Fibroblast of lung (primary cell): ENCODE results near the gene EFHB. TPM values are rescaled to one million over a fixed set of nuclear protein-coding genes. Genes with fewer than 3 reads are reported as not detected.

Experiments used
- DNase-seq, 2 donors: peaks; one replicate each; pipeline versions ENCODE4 v3.0.0 to v3.0.0-alpha.2; 2010; ENCODE audit warnings: low read depth in 2 of 2
- H2AFZ ChIP-seq: 2 replicates; pipeline ENCODE4 v1.5.1; 2012; ENCODE audit warnings: low read length, control low read depth, inconsistent platforms
- H3K27ac ChIP-seq: 2 replicates; pipeline ENCODE4 v1.5.1; 2011; ENCODE audit warnings: low read length, control low read depth; ENCODE audit not compliant: insufficient read depth
- H3K27me3 ChIP-seq: 2 replicates; pipeline ENCODE4 v1.5.1; 2011; ENCODE audit warnings: mild to moderate bottlenecking, low read length; ENCODE audit not compliant: control insufficient read depth, insufficient read depth
- H3K36me3 ChIP-seq: 2 replicates; pipeline ENCODE4 v1.5.1; 2011; ENCODE audit warnings: low read length; ENCODE audit not compliant: control insufficient read depth, insufficient read depth
- H3K4me1 ChIP-seq: 2 replicates; pipeline ENCODE4 v1.5.1; 2011; ENCODE audit warnings: low read length; ENCODE audit not compliant: control insufficient read depth, insufficient read depth; ENCODE audit errors: extremely low read depth
- H3K4me2 ChIP-seq: 2 replicates; pipeline ENCODE4 v1.5.1; 2011; ENCODE audit warnings: low read length, control low read depth; ENCODE audit not compliant: insufficient read depth; ENCODE audit errors: extremely low read depth
- H3K4me3 ChIP-seq, 4 experiments: fragments of 200-600 bp in 1 of 4; sonication (generic) in 1 of 4; replicated peaks in 1 of 4; 2 replicates each; pipeline ENCODE4 v1.5.1; 2011 to 2016; ENCODE audit warnings: low read length in 4 of 4, low read depth in 3 of 4, mild to moderate bottlenecking in 3 of 4, control low read depth in 2 of 4, inconsistent platforms in 1 of 4, mixed read lengths in 1 of 4; ENCODE audit not compliant: insufficient read depth in 1 of 4; ENCODE audit errors: control extremely low read depth in 1 of 4
- H3K79me2 ChIP-seq: 2 replicates; pipeline ENCODE4 v1.5.1; 2012; ENCODE audit warnings: mild to moderate bottlenecking, low read length, inconsistent platforms; ENCODE audit not compliant: control insufficient read depth, insufficient read depth
- H3K9ac ChIP-seq: 2 replicates; pipeline ENCODE4 v1.5.1; 2011; ENCODE audit warnings: mild to moderate bottlenecking, low read length, control low read depth; ENCODE audit not compliant: insufficient read depth
- H3K9me3 ChIP-seq: 2 replicates; pipeline ENCODE4 v1.5.1; 2012; ENCODE audit warnings: low read depth, low read length; ENCODE audit not compliant: control insufficient read depth, insufficient read depth
- H4K20me1 ChIP-seq: 2 replicates; pipeline ENCODE4 v1.5.1; 2011; ENCODE audit warnings: low read length; ENCODE audit not compliant: control insufficient read depth, insufficient read depth; ENCODE audit errors: extremely low read depth
- CTCF ChIP-seq, 2 donors: IDR thresholded peaks in 1 of 2; conservative IDR thresholded peaks in 1 of 2; 1 replicate in 1 of 2; 2 replicates in 1 of 2; pipeline ENCODE4 v1.5.1; 2011 to 2012; ENCODE audit warnings: low read length in 2 of 2, control low read depth in 1 of 2, inconsistent platforms in 1 of 2, low read depth in 1 of 2, mild to moderate bottlenecking in 1 of 2
- EZH2 ChIP-seq: IDR thresholded peaks from 2 replicates; pipeline ENCODE4 v1.5.1; 2012; ENCODE audit warnings: low read length, control low read depth, mild to moderate bottlenecking; ENCODE audit errors: missing control alignments
- polyA plus RNA-seq, 2 donors: library from polyadenylated mRNA; depleted of rRNA in 1 of 2; stranded (reverse) in 1 of 2; unstranded in 1 of 2; fragments of >200 nt; gene quantifications; 2 replicates each; pipeline ENCODE4 v1.2.1, GENCODE V29; 2011 to 2012; ENCODE audit warnings: missing spikeins in 1 of 2
- total RNA-seq: library from RNA; depleted of rRNA; stranded (reverse); fragments of >200 nt; gene quantifications from 2 replicates; pipeline ENCODE4 v1.2.1, GENCODE V29; 2014

The EFHB gene
- total and polyA plus RNA-seq, 2 donors (not counting 1 experiment from before 2014, with no cell fraction given), result 0.43 to 0.83 TPM

- Histone ChIP-seq H3K79me2 (no peaks in the 10 kb centered on the region), H3K4me3 (no peak overlapping the region), H2AFZ (no peak overlapping the region), H3K27ac (no peak overlapping the region), H3K4me1 (no peaks in the 10 kb centered on the region), H3K9me3 (no peaks in the 10 kb centered on the region), H4K20me1 (no peaks in the 10 kb centered on the region), H3K27me3 (no peaks in the 10 kb centered on the region), H3K4me2 (no peak overlapping the region), H3K36me3 (no peaks in the 10 kb centered on the region), H3K9ac (no peak overlapping the region)
- DNase-seq, result no peak
- TF ChIP-seq EZH2, result no peak
These were observed 34.8 kb downstream of the EFHB start for GRCh38 chr3:19899264-19899663.

- no peak overlapping the region for H3K27ac ChIP-seq
These were observed 35.3 kb downstream of the EFHB start for GRCh38 chr3:19898721-19899120.

GRCh38 chr3:19891740-19892139 lies 42.3 kb downstream of the EFHB start:
- peak in 1 of 2 donors; percentile 38 for DNase-seq
- TF ChIP-seq CTCF (conservative IDR thresholded peaks at IDR 0.05 in 1 of 2, IDR thresholded peaks at IDR 0.05 in 1 of 2; ENCODE audit: low read depth in 1 of 2, low read length in 2 of 2), result no peak
- H3K27ac ChIP-seq, result no peak overlapping the region
- no peaks in the 10 kb centered on the region for H3K79me2 ChIP-seq
- H3K36me3 ChIP-seq, result no peaks in the 10 kb centered on the region
- H3K4me1 ChIP-seq, result peaks cover 10% of the 10 kb centered on the region
- no peak overlapping the region for H3K4me3 ChIP-seq
- no peaks in the 10 kb centered on the region for H4K20me1 ChIP-seq
- no peak overlapping the region for H3K4me2 ChIP-seq
- H3K27me3 ChIP-seq, result no peaks in the 10 kb centered on the region
- no peak overlapping the region for H3K9ac ChIP-seq
- H3K9me3 ChIP-seq, result no peaks in the 10 kb centered on the region
- peak overlapping the region; percentile 29 for H2AFZ ChIP-seq

More at GRCh38 chr3:19898721-19899120, 35.3 kb downstream of the EFHB start:
- Histone ChIP-seq H3K4me1 (no peaks in the 10 kb centered on the region), H2AFZ (no peak overlapping the region), H3K9ac (no peak overlapping the region), H3K79me2 (no peaks in the 10 kb centered on the region), H3K27me3 (no peaks in the 10 kb centered on the region), H3K9me3 (no peaks in the 10 kb centered on the region), H3K4me2 (peak overlapping the region; percentile 29), H3K36me3 (no peaks in the 10 kb centered on the region), H4K20me1 (no peaks in the 10 kb centered on the region), H3K4me3 (no peak overlapping the region)
- peak in 1 of 2 donors; percentile 53 for DNase-seq
- TF ChIP-seq EZH2 (no peak), CTCF (conservative IDR thresholded peaks at IDR 0.05 in 1 of 2, IDR thresholded peaks at IDR 0.05 in 1 of 2; ENCODE audit: low read depth in 1 of 2, low read length in 2 of 2) (no peak)
